GM18519 (cell line): ENCODE measurements around the gene C6orf15.

ENCODE experiments used
- ATAC-seq: cut with Tn5 transposase; IDR thresholded peaks from one replicate; pipeline ENCODE4 v1.9.1; 2021; ENCODE audit warnings: mild to moderate bottlenecking, moderate library complexity; ENCODE audit not compliant: unreplicated experiment, low FRiP score

The C6orf15 gene

GRCh38 chr6:31110825-31111582, 1.4 kb downstream of the C6orf15 start:
- no peak for ATAC-seq

DNA sequence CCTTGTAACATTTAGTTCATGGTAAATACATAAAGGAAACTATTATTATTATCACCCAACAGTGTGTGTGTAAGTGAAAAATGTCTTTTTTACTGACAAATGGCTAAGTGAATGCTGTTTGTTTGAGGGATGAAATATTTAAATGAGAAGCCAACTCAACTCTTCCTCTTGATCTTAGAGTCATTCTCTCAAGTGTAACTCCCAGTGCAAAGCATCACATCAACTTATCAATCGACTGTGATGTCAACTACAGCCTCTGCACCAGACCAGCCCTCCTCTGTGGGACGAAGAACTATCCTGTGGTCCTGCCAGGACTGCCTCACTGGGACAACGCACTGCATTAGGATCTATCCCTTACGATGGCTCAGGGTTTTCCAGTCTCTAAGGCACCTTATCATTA, 5.3 kb downstream of the C6orf15 start:
- ATAC-seq = no peak

GRCh38 chr6:31103136-31103535, 9.2 kb downstream of the C6orf15 start:
- ATAC-seq = no peak

DNA sequence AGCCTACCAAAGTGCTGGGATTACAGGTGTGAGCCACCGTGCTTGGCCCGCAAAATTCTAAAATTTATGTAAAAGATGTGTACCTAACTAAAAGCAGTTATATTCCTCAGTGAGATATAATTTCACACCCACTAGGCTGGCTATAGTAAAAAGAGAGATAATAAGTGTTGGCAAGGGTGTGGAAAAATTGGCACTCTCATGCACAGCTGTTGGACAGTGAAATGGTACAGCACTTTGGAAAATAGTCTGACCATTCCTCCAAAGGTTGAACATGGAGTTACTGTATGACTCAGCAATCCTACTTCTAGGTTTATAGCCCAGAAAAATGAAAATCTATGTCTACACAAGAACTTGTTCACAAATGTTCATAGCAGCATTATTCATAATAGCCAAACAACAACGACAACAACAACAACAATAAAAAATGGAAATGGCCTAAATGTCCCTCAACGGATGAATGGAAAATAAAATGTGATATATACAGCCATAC, 13.9 kb downstream of the C6orf15 start:
- ATAC-seq = no peak

DNA sequence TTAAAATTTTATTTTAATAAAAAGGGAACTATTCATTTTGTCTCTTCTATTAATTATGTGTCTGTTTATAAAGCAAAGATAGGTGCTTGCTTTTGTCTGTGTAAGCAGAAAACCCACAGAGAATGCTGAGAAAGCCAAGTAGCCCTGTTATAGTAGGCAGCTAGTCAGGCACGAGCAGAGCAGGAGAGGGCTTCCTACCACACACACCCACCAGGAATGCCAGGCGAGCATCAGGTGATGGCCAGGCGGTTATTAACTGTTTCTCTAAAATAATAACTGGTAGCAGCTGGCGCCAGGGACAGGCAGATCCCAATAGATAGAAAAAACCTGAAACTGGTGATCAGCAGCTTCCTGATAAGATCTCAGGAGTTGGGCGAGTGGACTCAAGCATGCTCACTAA, 15.7 kb downstream of the C6orf15 start:
- ATAC-seq = no peak

GRCh38 chr6:31096215-31096614, 16.2 kb downstream of the C6orf15 start:
- ATAC-seq = no peak

GRCh38 chr6:31094389-31094881, 17.9 kb downstream of the C6orf15 start:
- no peak for ATAC-seq

DNA sequence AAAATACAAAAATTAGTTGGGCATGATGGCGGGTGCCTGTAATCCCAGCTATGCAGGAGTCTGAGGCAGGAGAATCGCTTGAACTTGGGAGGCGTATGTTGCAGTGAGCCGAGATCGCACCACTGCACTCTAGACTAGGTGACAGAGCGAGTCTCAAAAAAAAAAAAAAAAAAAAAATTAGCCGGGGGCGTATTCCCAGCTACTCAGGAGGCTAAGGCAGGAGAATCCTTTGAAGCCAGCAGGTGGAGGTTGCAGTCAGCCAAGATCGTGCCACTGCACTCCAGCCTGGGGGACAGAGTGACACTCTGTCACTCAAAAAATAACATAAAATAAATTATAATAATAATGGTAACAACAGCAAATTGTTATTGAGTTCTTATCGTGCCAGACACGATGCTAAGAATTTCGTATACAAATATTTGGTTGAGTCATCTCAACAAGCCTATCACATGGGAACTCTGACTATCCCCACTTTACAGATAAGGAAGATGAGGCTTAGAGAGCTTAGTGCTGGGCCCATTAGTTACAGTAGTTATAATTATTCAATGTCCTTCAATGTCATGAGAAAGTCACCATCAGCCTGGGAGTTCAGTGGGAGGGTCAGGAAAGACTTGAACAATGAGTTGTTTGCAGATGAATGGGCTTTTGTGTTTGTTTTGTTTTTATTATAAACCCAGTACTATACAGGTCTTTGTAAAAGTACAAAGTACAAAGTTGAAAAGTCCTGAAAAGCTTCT, 19.4 kb downstream of the C6orf15 start:
- no peak for ATAC-seq

DNA sequence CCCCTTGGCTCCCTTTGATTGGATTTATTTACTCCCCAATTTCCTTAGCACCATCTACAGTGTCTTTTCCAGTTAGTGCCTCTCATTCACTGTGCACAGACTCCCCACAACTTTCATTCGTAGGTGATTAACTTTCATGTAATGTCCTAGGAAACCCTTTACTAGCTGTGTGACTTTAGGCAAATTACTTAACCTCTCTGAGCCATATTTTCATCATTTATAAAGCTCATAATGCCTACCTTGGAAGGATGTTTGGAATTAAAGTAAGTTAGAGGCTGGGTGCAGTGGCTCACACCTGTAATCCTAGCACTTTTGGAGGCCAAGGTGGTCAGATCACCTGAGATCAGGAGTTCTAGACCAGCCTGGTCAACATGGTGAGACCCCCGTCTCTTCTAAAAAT, 20.1 kb downstream of the C6orf15 start:
- ATAC-seq = no peak

- ATAC-seq = no peak
These were observed 20.7 kb downstream of the C6orf15 start for GRCh38 chr6:31091680-31092079.

DNA sequence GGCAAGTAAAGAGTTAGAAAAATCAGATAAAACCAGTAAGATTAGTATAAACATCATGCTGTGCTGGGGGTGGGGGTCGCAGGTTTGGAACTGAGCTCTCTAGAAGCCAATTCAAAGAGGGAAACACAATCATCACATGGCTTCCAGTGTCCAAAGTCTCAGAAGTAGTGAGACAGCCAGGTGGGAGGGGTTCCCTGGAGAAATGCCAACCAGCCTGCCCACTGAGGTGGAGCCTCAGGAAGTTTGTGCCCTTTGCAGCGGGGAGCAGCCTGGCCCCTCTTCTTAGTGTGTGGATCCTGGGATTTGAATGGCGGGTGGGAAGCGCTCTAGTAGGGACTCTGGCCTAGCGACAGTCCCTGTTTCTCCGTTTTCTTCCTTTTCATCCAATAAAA, 21.4 kb downstream of the C6orf15 start:
- ATAC-seq = no peak

DNA sequence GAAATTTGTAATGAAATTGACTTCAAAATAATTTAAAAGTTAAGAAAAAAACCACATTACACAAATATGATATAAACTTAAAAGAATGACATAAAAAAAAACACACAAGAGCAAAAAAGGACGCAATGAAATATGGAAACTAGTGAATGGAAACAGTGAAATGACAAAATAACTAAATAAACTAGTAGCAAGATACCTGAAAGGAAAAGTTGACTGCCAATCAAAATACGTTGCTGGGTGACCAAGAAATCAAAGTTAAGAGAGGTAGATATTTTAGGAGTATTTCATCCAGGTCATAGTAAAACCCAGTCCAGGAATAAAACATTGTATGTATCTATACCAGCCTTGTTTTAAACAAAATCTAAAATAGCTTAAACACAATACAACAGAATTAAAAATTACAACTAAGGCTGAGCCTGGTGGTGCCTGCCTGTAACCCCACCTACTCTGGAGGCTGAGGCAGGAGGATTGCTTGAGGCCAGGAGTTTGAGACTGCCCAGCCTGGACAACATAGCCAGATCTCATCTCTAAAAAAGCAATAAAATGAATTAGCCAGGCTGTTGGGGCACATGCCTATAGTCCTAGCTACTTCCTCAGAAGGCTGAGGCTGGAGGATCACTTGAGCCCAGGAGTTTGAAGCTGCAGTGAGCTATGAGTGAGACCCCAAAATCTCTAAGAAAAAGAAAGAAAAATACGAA, 22.0 kb downstream of the C6orf15 start:
- ATAC-seq = no peak

DNA sequence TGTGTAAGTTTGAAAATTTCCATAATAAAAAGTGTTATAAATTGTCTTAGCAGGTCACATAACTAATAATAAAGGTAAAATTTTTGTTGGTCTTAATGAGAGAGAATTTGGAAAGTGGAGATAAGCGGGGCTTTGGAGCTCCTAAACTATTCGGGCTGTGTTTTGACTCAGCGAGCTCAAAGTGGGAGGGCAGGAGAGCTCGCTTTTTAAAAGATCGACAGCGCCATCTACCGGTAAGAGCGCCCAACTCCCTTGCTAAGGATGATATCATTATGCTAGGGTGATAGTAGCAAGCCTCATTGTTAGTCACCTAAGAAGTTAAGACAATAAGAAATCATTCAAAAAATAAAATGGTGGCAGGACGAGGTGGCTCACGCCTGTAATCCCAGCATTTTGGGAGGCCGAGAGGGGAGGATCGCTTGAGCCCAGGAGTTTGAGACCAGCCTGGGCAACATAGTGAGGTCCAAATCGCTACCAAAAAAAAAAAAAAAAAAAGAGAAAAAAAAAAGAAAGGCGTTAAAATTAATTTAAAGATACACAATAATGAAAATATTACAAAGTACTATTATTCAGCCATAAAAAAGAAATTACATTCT, 24.8 kb downstream of the C6orf15 start:
- no peak for ATAC-seq

DNA sequence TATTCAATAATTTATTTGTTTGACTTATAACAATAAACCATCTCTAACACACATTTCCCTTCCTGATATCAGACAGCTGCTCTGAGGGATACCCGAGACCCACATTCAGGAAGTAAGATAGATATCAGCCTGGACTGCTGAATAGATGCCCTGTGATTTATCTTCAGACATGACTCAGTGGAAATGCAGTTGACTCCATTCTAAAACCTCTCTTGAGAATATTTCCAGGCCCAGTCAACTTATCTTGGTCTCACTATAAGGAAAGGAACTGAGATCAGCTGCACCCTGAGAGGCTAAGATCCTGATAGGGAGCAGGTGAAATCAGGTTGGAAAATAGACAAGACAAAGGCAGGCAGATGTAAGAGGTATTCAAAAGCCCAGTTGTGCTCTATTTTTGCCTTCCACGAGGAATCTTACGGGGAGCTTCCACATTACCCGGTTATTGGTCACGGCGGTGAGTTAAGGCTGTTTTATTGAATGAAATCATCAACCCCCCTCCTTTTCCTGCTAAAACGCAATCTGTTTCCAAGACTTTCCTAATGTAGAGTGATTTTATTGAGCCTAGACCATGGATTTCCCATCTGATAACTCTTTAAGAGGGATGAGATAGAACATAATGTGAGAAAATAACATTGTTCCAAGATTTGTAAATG, 25.5 kb downstream of the C6orf15 start:
- no peak for ATAC-seq

DNA sequence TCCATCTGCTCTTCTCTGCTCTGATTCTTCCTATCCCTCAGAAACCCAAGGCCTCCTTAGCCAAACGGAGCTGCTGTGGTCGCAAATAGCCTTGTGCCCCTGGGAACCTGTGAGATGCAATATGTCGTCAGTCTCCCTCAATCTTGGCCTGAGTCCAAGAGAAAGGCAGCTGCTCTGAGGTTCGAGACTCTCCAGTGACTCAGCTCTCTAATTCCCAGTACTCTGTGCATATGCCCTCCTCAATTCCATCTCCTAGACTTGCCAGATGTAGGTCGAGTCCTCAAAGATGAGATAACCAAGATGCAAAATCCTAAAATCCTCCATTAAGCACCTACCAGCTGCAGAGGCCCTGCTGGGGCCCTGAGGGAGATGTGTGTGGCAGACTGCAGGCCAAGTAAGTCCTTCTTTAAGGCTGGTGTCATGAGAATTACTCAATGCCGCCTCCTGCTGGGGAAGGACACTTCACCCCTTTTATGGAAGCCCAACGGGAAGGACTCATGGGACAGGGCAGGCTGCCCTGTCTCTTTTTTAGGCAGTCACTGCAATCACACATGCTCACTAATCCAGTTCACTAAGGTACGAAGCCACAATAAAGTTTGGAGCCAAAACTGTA, 28.5 kb downstream of the C6orf15 start:
- ATAC-seq = no peak

GRCh38 chr6:31081872-31082271, 30.5 kb downstream of the C6orf15 start:
- no peak for ATAC-seq

GRCh38 chr6:31079656-31080261, 32.6 kb downstream of the C6orf15 start:
- ATAC-seq = no peak

GRCh38 chr6:31076611-31077010, 35.8 kb downstream of the C6orf15 start:
- no peak for ATAC-seq

GRCh38 chr6:31075528-31075927, 36.8 kb downstream of the C6orf15 start:
- ATAC-seq = no peak
